ENCODE measurements around the gene SLX4IP.
"Not testable (repeated sequence)": the region's sequence is repeated elsewhere in the genome, so short reads cannot be mapped to it uniquely, and the experiment has no call there.

The SLX4IP gene

DNA sequence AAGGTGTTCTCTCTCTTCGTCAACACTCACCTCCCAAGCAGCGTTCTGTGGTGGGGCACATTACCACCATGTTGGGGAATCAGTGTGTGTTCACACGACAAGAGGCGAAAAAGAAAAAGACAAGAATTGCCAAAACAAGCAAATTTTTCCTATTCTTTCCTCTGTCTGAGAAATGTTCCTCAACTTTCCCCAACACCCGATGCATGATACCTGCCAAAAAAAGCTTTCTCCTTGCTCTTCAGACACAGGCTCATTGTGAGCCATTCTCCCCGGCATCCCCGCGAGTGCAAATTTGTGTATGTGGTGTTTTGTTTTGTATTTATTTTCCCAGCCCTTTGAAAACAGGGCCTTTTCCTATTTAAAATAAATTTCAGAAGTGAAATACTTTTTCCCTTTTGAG is 137.7 kb downstream of the SLX4IP start:
- no peak for DNase-seq (ENCODE audit: low read depth, low spot score)

GRCh38 chr20:10573273-10573950 is 138.3 kb downstream of the SLX4IP start:
- no peak for DNase-seq (ENCODE audit: low read depth, low spot score)

DNA sequence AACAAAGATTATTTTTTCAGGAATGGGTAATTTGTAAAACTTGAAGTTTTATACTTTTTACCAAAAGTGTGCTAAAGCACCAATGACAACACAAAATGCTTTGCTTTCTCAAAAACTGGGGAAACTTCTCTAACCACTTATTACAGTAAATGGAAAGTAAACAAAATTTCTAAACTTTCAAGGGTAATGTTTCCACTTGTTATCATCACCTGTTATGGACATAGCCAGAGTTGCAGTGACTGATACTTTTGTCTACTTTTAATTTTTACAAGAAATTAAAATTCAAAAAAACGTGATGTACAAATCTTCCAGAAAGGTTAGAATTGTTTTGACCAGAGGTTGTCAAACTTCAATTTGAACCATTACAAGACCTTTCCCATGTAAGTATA is 138.8 kb downstream of the SLX4IP start:
- no peak for DNase-seq (ENCODE audit: low read depth, low spot score)

DNA sequence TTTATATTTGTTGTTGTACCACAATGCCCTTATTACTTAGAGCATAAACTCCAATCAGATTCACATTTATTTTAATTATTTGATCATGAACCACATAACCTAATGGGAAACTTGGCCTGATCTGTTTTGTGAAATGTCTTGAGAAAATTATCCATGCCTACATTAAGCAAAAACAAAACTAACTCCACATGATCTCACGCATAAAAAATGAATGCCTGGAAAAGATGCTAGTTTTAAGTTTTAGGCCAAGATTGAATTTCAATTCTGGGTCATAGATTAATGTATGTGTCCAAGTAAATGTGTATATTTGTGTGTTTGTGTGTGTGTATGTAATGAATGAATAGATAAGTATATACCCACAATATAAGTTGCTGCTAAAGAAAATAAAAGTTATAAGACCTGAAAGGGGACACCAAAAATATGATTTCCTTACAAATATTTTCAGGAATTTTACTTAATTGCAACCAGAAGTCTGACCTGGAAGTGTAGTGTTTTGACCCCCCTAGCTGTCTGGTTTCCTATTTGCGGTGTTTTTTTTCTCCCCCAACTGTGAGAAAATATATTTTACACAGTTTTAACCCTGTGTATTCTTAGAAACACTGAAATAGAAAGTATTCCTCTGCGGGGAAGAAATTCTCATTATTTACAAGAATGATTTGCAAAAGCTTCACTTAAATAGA is 141.4 kb downstream of the SLX4IP start:
- no peak for DNase-seq (ENCODE audit: low read depth, low spot score)

DNA sequence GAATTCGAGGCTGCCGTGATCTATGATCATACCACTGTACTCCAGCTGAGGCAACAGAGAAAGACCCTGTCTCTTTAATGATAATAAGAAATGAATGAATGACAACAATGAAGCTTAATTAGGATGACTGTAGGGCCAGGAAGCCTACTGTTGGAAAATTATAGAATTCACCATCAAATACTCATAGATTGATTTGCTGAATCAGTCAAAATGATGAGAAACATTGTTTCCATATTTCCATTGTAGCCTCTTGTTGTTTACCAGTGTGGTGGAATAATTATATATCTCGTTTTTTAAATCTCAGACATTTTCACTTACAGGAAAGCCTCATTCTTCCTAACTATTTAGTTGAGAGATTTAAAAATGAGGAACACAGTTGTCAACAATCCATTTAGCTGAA is 142.5 kb downstream of the SLX4IP start:
- DNase-seq (ENCODE audit: low read depth, low spot score): no peak

- DNase-seq (ENCODE audit: low read depth, low spot score): no peak
These were observed 143.5 kb downstream of the SLX4IP start for GRCh38 chr20:10578607-10579006.

DNA sequence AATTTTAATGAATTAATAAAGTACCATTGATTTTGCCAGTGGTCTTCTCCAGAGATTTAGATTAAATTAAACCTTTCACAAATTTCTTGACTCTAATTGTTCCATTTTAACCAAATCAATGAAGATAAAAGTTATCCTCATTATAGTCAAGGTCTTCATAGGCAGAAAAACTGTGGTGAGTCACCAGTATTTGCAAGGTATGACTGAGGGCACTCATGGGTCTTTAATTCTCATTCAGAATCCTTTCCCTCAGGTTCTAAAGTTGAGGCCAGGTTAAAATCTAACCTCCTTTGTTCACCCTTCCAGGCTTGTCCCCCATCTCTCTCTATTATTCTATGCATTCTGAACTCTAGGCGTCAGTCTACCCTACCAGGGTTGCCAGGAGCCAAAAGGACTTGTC is 144.8 kb downstream of the SLX4IP start:
- no peak for DNase-seq (ENCODE audit: low read depth, low spot score)

DNA sequence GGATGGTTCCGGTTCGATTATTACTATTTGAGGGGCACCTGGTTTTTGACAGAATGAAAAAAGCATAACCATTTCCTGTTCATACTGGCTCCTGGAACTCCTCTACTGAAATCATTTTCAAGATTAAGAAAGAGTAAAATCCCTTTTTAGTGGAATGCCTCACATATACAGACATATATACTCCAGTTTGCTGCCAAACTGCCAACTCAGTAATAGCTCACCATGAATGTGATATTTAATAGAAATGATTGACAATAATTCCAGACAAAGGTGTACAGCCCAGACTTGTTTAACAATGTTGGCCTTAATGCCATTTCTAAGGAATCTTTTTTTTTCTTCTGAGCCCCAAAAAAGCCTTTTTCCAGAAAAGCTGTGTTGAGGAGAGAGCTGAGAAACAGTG is 145.6 kb downstream of the SLX4IP start:
- no peak for DNase-seq (ENCODE audit: low read depth, low spot score)

DNA sequence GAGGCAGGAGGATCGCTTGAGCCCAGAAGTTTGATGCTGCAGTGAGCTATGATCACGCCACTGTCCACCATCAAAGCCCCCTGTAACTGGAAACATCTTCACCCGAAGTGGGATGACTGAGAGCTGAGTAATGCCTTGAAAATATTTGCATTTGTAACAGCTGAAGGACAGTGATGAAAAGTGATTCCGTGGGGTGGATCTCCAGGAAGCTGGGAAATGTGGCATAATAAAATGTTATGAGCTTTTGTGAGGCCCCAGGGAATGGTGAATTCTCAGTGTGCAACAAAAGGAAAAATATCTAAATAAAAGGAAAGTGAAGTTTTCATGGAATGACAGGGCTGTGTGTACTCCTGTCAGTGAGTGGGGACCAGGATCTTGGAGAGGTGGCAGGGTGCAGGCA is 146.7 kb downstream of the SLX4IP start:
- no peak for DNase-seq (ENCODE audit: low read depth, low spot score)

DNA sequence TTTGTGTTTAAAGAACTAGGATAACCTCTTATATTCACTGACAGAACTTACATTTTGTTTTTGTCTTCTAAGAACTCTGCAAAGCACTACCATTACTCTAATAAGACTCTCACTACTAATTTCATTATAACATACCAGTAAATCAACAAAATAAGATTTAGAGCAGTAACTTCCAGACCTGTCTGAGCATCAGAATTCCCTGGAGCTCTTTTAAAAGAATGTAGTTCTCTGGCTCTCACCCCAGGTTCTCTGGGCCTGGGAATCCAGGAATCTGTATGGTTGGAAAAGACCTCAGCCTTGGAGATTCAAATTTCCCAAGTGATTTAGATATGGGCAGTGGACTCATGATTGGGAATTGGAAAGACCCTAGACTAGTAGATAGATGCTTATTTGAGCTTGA is 149.3 kb downstream of the SLX4IP start:
- DNase-seq (ENCODE audit: low read depth, low spot score): no peak

- DNase-seq (ENCODE audit: low read depth, low spot score): no peak
These were observed 150.2 kb downstream of the SLX4IP start for GRCh38 chr20:10585308-10585707.

GRCh38 chr20:10586296-10586695 is 151.2 kb downstream of the SLX4IP start:
- no peak for DNase-seq (ENCODE audit: low read depth, low spot score)

DNA sequence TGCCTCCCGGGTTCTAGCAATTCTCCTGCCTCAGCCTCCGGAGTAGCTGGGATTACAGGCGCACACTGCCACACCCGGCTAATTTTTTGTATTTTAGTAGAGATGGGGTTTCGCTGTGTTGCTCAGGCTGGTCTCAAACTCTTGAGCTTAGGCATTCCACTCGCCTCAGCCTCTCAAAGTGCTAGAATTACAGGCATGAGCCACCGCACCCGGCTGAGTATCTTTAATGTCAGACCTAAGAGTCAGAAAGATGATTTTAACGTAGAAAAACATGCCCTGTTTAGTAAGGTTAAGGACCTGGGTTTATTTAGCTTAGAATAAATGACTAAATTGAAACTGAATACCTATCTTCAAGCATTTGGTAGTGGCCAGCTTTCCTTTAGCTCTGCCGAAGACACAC is 155.3 kb downstream of the SLX4IP start:
- not testable (repeated sequence) for DNase-seq (ENCODE audit: low read depth, low spot score)

GRCh38 chr20:10590950-10591671 is 156.0 kb downstream of the SLX4IP start:
- DNase-seq (ENCODE audit: low read depth, low spot score): no peak

GRCh38 chr20:10591946-10592521 is 156.9 kb downstream of the SLX4IP start:
- DNase-seq (ENCODE audit: low read depth, low spot score): no peak

GRCh38 chr20:10594296-10594868 is 159.3 kb downstream of the SLX4IP start:
- peak; percentile 68 for DNase-seq (ENCODE audit: low read depth, low spot score)

- no peak for DNase-seq (ENCODE audit: low read depth, low spot score)
These were observed 160.2 kb downstream of the SLX4IP start for GRCh38 chr20:10595266-10595665.

GRCh38 chr20:10595985-10596384 is 160.9 kb downstream of the SLX4IP start:
- DNase-seq (ENCODE audit: low read depth, low spot score): no peak

GRCh38 chr20:10596710-10597121 is 161.6 kb downstream of the SLX4IP start:
- DNase-seq (ENCODE audit: low read depth, low spot score): peak; percentile 69

GRCh38 chr20:10597637-10598036 is 162.5 kb downstream of the SLX4IP start:
- DNase-seq (ENCODE audit: low read depth, low spot score): no peak

DNA sequence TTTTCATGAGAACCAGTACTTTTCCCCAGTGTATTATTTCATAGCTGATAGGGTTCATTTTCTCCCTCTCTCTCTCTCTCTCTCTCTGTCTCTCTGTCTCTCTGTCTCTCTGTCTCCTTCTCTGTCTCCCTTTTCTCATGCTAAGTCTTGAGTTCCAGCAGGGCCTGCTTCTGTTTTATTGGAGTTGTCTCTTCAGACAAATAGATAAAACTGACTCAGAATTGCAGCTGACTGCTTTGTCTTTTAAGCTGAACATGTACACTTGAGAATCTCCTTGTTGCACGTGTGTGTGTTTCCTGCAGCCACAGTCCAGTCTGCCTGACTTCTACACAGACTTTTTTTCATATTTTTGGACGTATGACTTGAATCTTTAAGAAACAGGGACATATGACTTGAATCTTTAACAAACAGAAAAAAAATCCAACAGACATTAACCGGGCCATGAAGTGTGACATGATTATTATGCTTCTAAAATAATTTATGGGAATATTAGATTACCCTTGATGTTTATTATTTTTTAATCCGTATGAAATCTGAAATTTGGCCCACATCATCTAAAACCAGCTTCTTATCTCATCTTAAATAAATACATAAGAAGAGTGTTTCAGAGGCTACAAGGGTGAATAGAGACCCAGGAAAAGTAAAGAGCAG is 167.2 kb downstream of the SLX4IP start:
- no peak for DNase-seq (ENCODE audit: low read depth, low spot score)

GRCh38 chr20:10603378-10603777 is 168.3 kb downstream of the SLX4IP start:
- DNase-seq (ENCODE audit: low read depth, low spot score): no peak
